CD4-positive, alpha-beta T cell treated with Interleukin-15 for 4 hours (primary cell): ENCODE measurements around the gene WDR4.
A peak's percentile ranks its signal among the peaks of the same experiment; 100 is the strongest.
"Not testable (repeated sequence)": the region's sequence is repeated elsewhere in the genome, so short reads cannot be mapped to it uniquely, and the experiment has no call there.

Source experiments
- DNase-seq: peaks from one replicate; pipeline ENCODE4 v3.0.0-alpha.2; 2020; ENCODE audit warnings: low spot score

The WDR4 gene, protein sequence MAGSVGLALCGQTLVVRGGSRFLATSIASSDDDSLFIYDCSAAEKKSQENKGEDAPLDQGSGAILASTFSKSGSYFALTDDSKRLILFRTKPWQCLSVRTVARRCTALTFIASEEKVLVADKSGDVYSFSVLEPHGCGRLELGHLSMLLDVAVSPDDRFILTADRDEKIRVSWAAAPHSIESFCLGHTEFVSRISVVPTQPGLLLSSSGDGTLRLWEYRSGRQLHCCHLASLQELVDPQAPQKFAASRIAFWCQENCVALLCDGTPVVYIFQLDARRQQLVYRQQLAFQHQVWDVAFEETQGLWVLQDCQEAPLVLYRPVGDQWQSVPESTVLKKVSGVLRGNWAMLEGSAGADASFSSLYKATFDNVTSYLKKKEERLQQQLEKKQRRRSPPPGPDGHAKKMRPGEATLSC

DNA sequence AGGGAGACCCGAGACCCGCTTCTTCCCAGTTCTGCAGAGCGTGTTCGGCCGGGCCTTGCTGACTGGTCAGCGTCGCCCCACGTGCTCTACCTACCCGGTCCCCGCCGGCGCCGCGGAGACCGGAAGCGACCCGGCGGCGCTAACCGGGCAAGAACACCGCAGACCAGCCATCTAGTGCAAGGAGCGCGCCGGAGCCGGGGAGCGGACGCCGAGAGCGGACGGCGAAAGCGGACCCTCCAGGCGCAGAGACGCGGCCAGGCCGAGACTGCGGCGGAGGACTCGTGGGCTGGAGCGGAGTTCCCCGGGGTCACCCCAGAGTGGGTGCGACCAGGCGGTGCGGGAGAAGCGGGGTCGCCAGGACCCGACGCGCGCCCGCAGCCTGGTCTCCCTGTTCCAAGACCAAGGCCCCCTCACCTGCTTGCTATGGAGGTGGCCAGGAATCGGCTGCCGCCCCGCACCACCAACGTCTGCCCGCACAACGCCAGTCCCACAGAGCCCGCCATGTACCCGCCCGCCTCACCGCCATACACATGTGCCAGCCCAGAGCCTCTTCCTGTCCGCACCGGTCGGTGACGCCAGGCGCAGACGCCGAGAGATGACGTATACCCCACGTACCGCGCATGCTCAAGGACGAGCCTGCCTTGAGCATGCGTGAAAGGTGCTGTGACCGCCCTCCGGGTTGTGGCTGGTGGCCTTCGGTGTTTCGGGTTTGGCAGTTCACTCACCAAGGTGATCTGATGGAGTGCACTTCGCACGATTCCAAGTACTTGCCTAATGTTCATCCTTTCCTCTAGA, at the start of gene WDR4:
WDR4 (minus strand) TSS at position 547 of the 795 bp plus-strand sequence; CDS start at position 503, 44 bp downstream.
- peak; percentile 98 for DNase-seq

DNA sequence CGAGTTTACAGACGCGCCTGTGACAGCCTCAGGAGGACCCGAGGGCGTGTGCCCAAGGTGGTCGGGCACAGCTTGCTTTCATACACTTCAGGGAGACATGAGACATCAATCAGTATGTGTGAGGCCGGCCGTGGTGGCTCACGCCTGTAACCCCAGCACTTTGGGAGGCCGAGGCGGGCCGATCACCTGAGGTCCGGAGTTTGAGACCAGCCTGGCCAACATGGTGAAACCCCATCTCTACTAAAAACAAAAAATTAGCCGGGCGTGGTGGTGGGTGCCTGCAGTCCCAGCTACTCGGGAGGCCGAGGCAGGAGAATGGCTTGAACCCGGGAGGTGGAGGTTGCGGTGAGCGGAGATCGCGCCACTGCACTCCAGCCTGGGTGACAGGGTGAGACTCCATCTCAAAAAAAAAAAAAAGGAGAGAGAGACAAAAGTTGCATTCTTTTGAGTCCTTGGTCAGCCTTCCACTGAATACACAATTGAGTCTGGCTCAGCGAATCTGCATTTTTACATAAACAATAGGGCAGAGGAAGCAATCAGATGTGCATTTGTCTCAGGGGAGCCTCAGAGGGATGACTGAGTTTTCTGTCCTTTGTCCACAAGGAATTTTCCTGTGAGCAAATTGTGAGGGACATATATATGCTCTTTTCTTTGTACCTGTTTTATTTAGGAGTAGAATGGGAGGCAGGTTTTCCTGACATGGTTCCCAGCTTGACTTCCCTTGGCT, 48.3 kb upstream of the WDR4 start:
- DNase-seq = not testable (repeated sequence)

DNA sequence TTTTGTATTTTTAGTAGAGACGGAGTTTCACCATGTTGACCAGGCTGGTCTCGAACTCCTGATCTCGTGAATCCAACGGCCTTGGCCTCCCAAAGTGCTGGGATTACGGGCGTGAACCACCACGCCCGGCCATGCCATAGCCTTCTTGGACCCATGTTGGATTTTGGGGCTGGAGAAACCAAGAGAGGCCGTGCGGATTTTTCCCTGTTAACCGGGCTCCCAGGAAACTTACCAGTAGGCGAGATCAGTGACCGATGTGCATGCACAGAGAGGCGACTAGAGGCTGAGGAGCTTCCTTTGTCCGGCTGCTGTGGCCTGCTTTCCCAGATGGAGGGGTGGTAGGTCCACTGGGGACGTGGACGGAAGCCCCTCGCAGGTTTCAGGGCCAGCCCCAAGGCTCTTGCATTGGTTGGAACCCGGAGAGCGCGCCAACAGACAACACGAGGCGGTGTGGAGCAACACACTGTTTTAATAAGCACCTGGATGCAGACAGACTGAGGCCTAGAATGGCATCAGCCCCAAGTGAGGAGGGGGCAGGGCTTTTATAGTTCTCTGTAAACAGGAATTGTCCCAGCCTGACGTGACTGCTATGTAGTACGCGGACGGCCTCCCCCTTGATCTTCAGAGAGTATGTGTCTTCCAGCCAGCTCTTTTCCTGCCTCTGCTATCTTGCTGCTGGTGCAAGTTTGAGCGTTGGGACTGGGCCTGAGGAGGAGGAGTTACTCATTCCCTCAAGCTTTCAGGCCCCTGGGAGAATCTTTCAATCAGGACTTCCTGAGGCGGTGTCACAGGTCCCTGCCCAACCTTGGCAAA, 46.0 kb upstream of the WDR4 start, which contains the start of gene ERVH48-1:
ERVH48-1 (minus strand) TSS at position 517 of the 813 bp plus-strand sequence. CDS start 6,624 bp downstream, outside the sequence.
- no peak for DNase-seq

DNA sequence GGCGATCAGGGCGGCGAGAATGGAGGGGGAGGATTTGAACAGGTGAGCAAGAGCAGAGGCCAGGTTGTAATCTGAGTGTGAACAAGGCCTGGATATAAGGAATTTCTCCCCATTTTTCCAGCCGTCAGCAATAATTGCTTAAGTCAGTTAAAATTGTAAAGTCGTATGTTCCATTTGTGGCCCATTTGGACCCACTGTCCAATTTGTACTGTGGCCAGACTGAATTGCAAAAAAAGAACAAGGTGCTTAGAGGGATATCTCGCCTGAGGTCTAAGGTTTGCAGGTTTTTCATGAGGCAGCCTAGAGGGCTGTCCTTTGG, 45.1 kb upstream of the WDR4 start:
- no peak for DNase-seq

DNA sequence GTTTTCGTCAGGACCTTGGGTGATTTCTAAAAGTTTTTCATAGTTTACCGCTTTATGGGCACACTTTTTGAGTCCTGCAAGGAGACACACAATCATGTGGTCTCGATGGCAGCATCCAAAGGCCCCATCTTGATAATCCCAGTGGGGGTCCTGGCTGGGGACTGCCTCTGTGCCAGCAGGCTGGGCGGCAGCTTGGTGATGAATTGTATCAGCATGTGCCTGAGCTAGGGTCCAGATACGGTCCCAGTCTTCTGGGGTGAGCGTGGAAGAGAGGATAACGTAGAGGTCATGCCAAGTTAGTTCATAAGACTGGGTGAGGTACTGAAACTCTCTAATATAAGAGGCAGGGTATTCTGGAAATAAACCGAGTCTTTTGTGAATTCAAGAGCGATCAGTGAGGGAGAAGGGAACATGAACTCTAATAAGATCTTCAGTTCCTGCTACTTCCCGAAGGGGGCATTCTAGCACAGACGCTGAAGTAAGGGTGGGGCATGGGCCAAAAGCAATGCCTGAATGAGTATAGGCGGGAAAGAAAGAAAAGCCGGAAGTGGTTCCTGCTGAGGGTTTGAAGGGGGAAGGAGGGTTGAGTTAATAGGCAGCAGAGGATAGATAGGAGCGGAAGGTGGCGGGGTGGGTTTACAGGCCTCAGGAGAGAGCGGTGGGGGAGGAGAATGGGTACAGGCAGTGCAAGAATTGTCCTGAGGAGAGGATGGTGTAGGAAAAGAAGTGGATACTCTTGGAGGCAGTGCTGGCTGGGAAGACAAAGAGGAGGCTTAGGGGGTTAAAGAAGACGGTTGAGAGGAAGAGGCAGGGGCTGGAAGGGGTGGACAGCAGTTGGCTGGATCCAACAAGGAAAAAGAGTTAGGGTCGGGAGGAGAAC, 44.5 kb upstream of the WDR4 start:
- peak; percentile 73 for DNase-seq

DNA sequence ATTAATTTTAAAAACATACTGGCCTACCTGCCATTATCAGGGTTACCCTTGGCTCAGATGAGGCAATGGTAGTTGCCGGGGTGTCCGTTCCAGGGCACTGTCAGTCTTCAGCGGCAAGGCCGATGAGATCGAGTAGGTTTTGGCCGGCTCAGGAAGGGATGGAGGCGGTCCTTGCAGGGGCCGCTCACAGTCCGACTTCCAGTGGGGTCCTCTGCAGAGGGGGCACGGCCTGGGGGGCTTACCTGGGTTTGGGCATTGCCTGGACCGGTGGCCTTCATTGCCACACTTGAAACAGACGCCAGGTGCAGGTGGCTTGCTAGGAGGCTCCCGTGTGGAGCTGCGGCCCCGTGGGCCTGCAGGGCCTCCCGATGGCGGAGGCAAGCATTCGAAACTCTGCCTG, 43.6 kb upstream of the WDR4 start:
- DNase-seq = no peak

DNA sequence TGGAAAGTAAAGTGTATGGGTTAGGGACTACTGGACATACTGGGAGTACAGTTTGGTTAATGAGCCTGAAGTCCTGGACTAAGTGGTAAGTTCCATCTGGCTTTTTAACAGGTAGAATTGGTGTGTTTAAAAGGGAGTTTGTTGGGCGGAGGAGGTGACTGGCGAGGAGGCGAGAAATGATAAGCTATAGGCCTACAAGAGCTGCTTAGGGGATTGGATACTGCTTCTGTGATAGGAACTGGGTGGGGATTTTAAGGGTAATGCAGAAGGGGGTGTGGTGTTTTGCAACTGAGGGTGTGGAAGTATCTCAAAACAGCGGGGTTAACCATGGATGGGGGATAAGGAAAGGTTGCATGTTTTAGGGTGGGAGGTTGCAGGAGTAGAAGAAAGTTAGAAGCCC, 42.6 kb upstream of the WDR4 start:
- DNase-seq = no peak

DNA sequence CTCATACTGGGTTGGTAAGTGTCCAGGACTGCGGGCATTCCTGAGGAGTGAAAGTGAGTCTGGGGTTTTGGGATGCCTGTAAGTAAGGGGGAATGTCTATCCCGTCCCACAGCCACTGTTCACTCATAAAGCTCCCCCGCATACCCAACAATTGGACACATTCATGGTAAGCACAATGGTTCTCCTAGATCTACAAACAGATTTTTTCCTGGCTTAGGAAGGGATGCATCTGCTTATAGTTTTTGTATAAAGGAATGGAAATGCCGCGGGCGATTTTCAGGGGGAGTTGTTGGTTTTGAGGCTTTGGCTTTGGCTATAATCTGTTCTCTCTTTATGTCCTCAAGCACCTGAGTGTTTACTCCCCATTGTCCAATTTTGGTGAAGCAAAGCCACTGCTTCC, 39.0 kb upstream of the WDR4 start:
- DNase-seq = no peak

DNA sequence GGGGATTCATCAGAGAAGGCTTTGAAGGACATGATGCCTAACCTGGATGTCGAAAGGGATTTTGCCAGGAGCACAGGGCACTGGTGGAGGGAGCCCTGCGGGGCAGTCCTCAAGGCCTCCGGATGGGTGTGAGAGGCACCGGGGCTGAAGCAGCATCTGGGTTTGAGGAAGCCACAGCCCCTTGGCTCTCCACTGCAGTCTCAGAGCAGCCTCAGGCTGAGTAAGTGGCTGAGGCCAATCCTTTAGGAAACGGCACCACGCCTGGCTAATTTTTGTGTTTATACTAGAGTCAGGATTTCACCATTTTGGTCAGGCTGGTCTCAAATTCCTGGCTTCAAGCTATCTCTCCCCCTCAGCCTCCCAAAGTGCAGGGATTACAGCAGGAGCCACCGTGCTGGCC, 34.1 kb upstream of the WDR4 start:
- no peak for DNase-seq

DNA sequence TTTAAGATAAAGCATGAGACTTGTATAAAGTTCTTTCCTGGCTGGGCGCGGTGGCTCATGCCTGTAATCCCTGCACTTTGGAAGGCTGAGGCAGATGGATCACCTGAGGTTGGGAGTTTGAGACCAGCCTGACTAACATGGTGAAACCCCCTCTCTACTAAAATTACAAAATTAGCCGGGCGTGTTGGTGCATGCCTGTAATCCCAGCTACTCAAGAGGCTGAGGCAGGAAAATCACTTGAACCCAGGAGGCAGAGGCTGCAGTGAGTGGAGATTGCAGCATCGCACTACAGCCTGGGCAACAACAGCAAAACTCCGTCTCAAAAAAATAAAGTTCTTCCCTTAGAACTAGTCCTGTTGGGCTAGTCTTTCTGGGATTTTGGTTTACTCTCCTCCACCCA, 32.6 kb upstream of the WDR4 start:
- DNase-seq = not testable (repeated sequence)

DNA sequence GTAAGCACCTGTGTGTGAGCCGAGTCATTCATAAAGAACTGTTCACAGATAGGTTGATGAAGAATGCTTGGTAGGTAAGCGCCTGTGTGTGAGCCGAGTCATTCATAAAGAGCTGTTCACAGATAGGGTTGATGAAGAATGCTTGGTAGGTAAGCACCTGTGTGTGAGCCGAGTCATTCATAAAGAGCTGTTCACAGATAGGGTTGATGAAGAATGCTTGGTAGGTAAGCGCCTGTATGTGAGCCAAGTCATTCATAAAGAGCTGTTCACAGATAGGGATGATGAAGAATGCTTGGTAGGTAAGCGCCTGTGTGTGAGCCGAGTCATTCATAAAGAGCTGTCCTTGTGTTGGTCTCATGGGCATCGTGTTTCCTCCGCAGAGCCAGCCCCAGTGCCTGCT, 29.1 kb upstream of the WDR4 start:
- not testable (repeated sequence) for DNase-seq

DNA sequence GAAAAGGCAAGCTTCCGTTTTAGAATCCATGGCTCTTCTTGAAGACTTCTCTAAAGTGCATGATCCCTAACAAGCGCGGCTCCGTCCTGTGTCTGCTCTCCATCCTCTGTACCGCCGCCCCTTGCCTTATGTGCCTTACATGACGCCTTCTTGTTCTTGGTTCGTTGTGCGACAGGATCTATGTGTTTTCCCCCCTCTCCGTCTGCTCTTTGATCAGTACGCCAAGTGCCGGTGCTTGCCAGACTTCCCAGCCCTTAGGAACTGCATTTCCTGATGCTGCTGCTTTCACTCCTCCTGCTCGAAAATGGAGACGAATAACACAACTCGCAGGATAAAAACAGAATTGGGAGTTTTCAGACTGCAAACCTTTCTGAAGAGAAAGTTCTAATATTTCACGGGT, 26.9 kb upstream of the WDR4 start:
- DNase-seq = no peak

DNA sequence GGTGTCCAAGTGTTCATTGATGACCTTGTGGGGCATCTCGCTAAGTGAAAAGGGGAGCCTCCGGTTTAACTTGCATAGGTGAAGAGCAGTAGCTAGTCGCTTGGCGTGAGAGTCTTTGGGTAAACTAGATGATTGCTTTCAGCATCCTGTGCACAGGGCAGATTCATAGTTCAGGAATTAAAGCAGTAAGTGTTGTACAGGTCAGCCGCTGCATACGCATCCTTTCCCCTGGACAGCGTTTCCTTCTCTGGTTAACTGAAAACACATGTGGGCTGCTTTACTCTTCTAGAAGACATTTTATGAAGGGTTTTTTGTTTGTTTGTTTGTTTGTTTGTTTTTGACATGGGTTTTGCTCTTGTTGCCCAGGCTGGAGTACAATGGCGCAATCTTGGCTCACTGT, 25.9 kb upstream of the WDR4 start:
- no peak for DNase-seq

DNA sequence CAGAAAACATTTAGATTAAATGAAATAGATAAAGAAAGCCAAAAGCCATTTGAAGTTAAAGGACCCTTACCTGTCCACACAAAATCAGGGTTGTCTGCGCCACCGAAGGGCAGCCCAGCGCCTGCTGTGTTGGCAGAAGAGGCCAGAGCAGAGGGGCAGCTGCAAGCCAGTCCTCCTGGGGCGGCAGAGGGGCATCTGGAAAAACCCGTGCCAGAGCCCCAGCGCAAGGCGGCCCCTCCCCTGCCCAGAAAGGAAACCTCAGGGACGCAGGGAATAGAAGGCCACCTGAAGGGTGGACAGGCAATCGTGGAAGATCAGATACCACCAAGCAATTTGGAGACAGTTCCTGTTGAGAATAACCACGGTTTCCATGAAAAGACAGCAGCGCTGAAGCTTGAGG, 24.5 kb upstream of the WDR4 start:
- no peak for DNase-seq

DNA sequence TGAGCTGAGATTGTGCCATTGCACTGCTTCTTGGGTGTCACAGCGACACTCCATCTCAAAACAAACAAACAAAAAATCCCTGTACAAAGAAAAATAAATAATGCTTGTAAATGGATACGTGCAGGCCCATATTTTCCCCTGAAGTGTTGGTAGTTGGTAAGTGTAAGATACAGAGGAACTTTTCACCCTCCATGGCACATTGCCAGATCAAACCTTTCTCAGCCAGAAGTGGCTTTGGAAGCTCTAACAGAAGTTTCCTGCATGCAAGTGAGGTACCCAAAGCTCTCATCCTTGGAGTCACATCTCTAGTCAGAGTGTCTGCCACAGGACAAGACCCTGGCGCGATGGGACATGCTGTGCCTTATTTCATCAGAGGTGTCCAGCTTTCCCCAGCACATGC, 21.1 kb upstream of the WDR4 start:
- DNase-seq = no peak

DNA sequence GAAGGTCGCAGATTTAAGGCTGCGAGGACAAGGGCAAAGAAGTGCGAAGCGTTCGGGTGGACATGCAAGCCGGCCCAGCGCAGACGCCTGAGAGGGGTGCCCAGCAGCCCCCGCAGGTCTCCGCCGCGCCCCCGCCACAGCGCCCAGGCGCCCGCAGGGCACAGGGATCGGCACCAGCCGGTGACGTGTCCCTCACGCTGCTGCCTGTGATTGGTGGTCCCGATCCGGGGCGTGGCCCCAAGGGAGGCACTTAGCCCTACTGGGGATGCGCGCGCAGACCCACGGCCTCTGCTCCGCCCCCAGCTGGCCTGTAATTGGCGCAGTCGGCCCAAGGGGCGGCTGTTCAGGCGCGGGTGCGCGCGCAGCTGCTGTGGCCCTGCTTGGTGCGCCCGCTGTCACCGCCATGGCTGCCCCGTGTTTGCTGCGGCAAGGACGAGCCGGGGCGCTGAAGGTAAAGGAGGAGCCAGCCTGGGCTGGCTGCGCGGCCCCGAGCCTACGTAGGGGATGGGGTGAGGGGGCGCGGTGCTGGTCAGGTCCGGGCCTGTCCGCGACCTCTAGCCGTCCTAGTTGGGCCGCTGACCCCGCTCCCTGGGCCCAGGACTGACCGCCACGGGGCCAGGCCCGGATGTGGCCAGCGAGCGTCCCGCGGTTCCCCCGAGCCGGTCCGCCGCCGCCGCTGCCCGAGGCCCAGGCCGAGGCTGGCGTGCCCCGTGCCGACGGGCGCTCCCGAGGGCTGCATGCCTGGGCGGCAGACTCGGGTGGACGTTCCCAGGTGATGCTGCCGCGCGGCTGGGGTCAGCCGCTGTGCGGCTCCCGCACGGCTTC, 13.8 kb upstream of the WDR4 start, which contains the start of gene NDUFV3:
NDUFV3 (plus strand) TSS at position 379 of the 825 bp plus-strand sequence; CDS start at position 404, 25 bp downstream.
- DNase-seq = peak; percentile 100

DNA sequence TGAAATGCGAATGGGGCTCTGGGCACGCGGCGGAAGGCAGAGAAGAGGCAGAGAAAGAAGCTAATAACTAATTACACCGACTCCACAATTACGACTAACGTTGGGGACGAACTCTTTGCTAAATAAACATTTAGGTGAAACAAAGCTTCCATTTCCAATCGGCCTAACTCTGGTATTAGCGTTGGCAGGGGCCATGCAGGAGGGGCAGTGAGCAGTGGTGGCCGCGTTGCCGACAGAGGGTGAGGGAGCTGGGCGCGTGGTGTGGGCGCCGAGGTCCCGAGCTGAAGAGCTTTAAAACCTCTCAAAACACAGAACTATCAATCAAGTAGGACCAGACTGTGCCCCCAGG, 13.2 kb upstream of the WDR4 start:
- peak; percentile 1 for DNase-seq

DNA sequence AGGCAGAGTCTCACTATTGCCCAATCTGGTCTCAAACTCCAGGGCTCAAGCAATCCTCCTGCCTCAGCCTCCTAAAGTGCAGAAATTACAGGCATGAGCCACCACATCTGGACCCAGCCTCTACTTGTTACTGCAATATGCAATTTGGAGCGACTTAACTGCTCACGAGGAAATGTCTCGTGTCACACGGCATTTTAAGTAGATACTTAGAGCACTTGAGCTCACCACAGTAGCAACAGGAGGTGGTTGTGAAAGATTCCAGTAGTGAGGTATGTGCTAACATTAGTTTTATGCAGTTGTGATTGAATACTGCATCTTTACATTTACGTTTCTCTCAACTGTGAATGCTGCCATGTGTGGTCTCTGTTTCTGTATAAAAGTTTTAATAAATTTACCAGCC, 8.0 kb upstream of the WDR4 start:
- DNase-seq = no peak

DNA sequence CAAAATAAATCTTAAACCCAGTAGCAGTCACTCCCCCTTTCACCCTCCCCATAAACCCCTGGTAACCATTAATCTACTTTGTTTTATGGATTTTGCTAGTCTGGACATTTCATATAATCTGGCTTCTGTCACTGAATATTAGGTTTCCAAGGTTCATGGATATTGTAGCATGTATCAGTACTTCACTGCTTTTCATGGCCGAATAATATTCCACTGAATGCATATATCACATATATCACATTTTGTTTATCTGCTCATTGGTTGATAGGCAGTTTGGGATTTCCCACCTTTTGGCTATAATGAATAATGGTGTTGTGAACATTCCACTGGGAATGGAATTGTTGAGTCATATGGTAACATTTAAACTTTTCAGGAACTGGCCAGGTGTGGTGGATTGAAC, 4.6 kb upstream of the WDR4 start:
- no peak for DNase-seq

DNA sequence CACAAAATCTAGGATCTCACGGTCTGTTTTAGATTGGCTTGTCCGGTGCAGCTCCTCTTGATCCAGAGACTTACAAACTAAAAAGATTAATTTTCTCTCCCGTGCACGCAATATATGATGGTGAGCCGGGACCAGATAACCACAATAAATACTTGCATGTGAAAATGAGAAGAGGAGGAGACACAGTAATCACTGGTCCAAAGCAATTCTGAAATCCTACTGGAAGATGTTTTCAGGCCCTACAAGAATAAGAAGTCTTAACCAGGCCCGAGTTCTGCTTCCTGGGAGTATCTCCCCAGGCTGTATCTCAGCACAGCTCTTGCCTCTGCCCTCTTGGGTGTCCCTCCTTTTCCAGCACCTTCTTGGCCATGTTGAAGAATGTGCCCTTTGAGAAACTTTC, 1.0 kb upstream of the WDR4 start:
- no peak for DNase-seq
